ENCODE data around the gene SMAD5. TPM values are rescaled to one million over a fixed set of nuclear protein-coding genes. Genes with fewer than 3 reads are reported as not detected.
A peak's percentile ranks its signal among the peaks of the same experiment; 100 is the strongest.

Gene SMAD5
- total RNA-seq, 3 donors from 2014 or later: 45.6 to 63.7 (median 52.4) TPM

DNA sequence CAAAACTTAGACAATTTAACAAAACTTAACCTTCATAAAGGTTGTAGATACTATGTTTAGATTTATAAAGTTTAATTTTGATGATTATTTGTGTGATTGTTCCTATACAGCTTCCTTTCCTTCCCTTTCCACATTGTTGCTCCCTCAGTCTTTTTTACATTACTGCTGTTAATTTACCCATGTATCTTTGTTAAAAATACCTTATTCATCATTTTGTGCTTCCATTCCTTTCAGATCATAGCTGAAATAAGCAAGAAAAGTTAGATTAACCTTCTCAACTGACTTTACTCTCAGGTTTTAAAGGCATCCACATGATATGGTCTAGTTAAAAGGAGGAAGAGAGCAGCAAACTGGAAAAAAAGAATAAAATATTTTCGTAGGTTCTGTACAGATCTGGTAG, 2.0 kb downstream of the SMAD5 start:
- H3K27me3 ChIP-seq: no peaks in the 10 kb centered on the region
- peak overlapping the region in 2 of 3 donors; percentile 92 to 95 for H3K4me3 ChIP-seq
- H3K27ac ChIP-seq: no peak overlapping the region
- DNase-seq (ENCODE audit: low spot score in 2 of 2): no peak
- intact Hi-C loops (cut with DNase I; ENCODE audit: low total_unique reads): loop anchor here (5.0 kb wide), 1 partner anchor 1107 kb away; no protein-coding TSS in a partner anchor
- no peaks in the 10 kb centered on the region for H3K36me3 ChIP-seq
- no peak for TF ChIP-seq POLR2A (IDR thresholded peaks at IDR 0.05)
- no peak for TF ChIP-seq POLR2AphosphoS5 (IDR thresholded peaks at IDR 0.05)
- TF ChIP-seq, protein P1, sequence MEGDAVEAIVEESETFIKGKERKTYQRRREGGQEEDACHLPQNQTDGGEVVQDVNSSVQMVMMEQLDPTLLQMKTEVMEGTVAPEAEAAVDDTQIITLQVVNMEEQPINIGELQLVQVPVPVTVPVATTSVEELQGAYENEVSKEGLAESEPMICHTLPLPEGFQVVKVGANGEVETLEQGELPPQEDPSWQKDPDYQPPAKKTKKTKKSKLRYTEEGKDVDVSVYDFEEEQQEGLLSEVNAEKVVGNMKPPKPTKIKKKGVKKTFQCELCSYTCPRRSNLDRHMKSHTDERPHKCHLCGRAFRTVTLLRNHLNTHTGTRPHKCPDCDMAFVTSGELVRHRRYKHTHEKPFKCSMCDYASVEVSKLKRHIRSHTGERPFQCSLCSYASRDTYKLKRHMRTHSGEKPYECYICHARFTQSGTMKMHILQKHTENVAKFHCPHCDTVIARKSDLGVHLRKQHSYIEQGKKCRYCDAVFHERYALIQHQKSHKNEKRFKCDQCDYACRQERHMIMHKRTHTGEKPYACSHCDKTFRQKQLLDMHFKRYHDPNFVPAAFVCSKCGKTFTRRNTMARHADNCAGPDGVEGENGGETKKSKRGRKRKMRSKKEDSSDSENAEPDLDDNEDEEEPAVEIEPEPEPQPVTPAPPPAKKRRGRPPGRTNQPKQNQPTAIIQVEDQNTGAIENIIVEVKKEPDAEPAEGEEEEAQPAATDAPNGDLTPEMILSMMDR (IDR thresholded peaks at IDR 0.05): no peak
- peaks cover 0 to 17% of the 10 kb centered on the region in 2 donors for H3K4me1 ChIP-seq
- no peaks in the 10 kb centered on the region for H3K9me3 ChIP-seq

DNA sequence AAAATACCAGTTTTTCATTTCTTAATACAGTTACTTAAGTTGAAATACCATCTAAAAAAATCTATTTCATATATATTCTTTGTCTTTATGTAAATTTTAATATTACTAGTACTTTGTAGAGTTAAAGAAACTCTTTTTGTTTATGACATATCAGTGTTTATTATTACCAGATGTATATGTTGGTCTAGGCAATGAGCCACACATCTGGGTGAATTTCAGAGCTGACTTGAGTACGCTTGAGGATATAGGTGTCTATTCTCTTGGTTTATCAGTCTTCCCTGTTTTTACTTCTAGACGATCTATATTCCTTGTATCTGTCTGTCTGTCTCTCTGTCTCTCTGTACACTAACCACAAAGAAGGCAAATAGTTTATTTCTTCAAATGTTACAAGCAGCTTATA, 2.9 kb downstream of the SMAD5 start:
- Histone ChIP-seq H3K27me3 (no peaks in the 10 kb centered on the region), H3K4me1 (peaks cover 0 to 17% of the 10 kb centered on the region in 2 donors), H3K36me3 (no peaks in the 10 kb centered on the region), H3K27ac (no peak overlapping the region), H3K9me3 (no peaks in the 10 kb centered on the region), H3K4me3 (no peak overlapping the region)
- no peak for DNase-seq (ENCODE audit: low spot score in 2 of 2)
- intact Hi-C loops (cut with DNase I; ENCODE audit: low total_unique reads): no loop called here
- TF ChIP-seq, protein P1 (IDR thresholded peaks at IDR 0.05): no peak
- TF ChIP-seq POLR2A (IDR thresholded peaks at IDR 0.05): no peak

DNA sequence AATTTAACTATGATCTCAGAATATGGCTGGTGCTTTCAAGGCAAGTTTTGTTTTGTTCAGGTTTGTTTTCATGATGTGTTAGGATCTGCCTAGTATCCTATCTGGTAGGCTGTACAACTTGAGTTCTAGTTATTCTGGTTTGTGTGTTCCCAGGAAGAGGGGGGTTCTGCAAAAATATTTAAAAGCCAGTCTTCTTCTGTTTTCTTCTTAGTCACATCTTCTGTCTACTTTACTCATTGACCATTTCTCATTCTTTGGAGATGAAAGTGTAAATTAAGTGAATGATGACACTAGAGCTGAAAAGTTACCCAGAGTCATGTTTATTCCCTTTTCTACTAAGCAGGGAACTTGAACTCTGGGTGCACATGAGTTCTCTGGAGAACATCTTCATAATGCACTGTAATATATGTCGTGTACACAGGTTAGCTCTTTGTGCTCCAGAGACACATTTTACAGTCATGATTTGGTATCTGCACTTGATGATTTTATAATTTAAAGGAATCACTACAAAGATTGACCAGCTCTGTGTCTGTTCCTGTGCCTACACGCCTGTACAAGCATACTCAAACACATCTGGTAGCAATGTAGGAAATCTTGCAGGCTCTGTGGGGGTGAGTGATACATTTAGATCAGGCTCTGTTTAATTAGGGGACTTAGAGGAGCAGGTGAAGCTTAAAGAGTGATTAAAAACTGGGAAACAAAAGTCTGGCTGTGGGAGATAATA, 5.0 kb downstream of the SMAD5 start:
- Histone ChIP-seq H3K9me3 (no peaks in the 10 kb centered on the region), H3K36me3 (no peaks in the 10 kb centered on the region), H3K4me1 (peaks cover 0 to 13% of the 10 kb centered on the region in 2 donors), H3K4me3 (no peak overlapping the region), H3K27me3 (no peaks in the 10 kb centered on the region), H3K27ac (no peak overlapping the region)
- TF ChIP-seq POLR2A (IDR thresholded peaks at IDR 0.05) (no peak), POLR2AphosphoS5 (IDR thresholded peaks at IDR 0.05) (no peak)
- TF ChIP-seq, protein P1 (IDR thresholded peaks at IDR 0.05): no peak
- intact Hi-C loops (cut with DNase I; ENCODE audit: low total_unique reads): no loop called here
- DNase-seq (ENCODE audit: low spot score in 2 of 2): no peak

DNA sequence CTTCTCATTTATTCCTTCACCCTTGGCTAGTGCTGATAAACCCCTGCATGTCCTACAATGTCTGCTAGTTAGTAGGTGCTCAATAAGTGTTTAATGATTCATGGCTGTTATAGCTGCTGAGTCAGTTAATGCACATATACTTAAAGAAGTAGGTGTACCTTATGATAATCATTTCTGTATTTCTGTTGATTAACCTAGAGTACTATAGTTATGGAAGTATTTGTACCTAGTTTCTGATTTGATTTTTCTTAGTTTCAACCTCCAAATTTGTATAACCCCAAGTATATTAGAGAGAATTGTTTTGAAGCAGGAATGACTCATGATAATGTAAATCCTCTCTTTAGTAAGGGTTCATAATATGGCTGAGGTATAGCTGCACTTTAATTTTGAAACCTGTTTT, 8.9 kb downstream of the SMAD5 start:
- H3K27ac ChIP-seq: no peak overlapping the region
- no peaks in the 10 kb centered on the region for H3K9me3 ChIP-seq
- H3K4me1 ChIP-seq: no peaks in the 10 kb centered on the region
- no peaks in the 10 kb centered on the region for H3K36me3 ChIP-seq
- no peaks in the 10 kb centered on the region for H3K27me3 ChIP-seq
- TF ChIP-seq POLR2A (IDR thresholded peaks at IDR 0.05) (no peak), POLR2AphosphoS5 (IDR thresholded peaks at IDR 0.05) (no peak)
- TF ChIP-seq, protein P1 (IDR thresholded peaks at IDR 0.05): no peak
- H3K4me3 ChIP-seq: no peak overlapping the region
- intact Hi-C loops (cut with DNase I; ENCODE audit: low total_unique reads): no loop called here
- no peak for DNase-seq (ENCODE audit: low spot score in 2 of 2)

DNA sequence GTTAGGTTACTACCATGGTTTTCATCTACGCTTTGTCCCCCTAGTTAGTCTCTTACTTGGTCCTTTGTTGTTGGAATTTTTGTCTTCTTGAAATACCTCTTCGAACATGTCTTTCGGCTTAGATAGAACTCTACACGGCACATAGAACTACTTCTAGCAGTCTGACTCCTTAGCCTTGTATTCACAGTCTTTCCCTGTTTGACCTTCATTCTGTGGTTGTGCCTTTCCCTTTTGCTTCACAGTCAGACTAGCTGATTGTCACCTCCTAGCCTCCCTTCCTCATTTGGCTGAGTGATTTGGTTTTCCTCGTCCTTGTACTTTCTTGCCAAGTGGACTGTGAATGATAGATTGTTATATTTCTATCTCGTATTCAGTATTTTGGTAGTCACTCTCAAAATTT, 10.7 kb downstream of the SMAD5 start:
- Histone ChIP-seq H3K36me3 (no peaks in the 10 kb centered on the region), H3K27ac (no peak overlapping the region), H3K4me3 (no peak overlapping the region), H3K9me3 (no peaks in the 10 kb centered on the region), H3K4me1 (no peaks in the 10 kb centered on the region), H3K27me3 (no peaks in the 10 kb centered on the region)
- intact Hi-C loops (cut with DNase I; ENCODE audit: low total_unique reads): no loop called here
- TF ChIP-seq POLR2AphosphoS5 (IDR thresholded peaks at IDR 0.05) (no peak), POLR2A (IDR thresholded peaks at IDR 0.05) (no peak)
- TF ChIP-seq, protein P1 (IDR thresholded peaks at IDR 0.05): no peak
- no peak for DNase-seq (ENCODE audit: low spot score in 2 of 2)
